ENCODE measurements around the gene SLC10A2. TPM values are rescaled to one million over a fixed set of nuclear protein-coding genes. Genes with fewer than 3 reads are reported as not detected.

Gene SLC10A2
- polyA plus RNA-seq, 3 donors, result not detected

GRCh38 chr13:103099722-103100293 is 33.6 kb upstream of the SLC10A2 start:
- H3K4me3 Mint-ChIP-seq, result no peak overlapping the region
- no peak overlapping the region for H3K4me3 ChIP-seq (replicated peaks in 1 of 3; ENCODE audit: low read depth in 2 of 3, low read length in 3 of 3)
- H3K27ac Mint-ChIP-seq, result no peak overlapping the region
- intact Hi-C loops (cut with micrococcal nuclease), result no loop called here
- H3K27me3 ChIP-seq (ENCODE audit: control insufficient read depth in 2 of 2, insufficient read depth in 2 of 2, low read length in 2 of 2), result no peaks in the 10 kb centered on the region
- H2AFZ ChIP-seq (ENCODE audit: insufficient read depth, low read depth, low read length, poor library complexity, severe bottlenecking), result no peak overlapping the region
- no peaks in the 10 kb centered on the region for H3K4me1 Mint-ChIP-seq
- WGBS (ENCODE audit: insufficient coverage), result 88% methylated on average over 2 of the region's 5 CpGs
- no peaks in the 10 kb centered on the region for H3K4me1 ChIP-seq (ENCODE audit: control insufficient read depth in 1 of 2, insufficient read depth in 2 of 2, low read length in 2 of 2)
- no peaks in the 10 kb centered on the region for H4K20me1 ChIP-seq (ENCODE audit: insufficient read depth, low read length)
- no peaks in the 10 kb centered on the region for H3K36me3 ChIP-seq (replicated peaks in 1 of 2; ENCODE audit: control insufficient read depth in 1 of 2, insufficient read depth in 2 of 2, low read length in 2 of 2)
- H3K79me2 ChIP-seq (ENCODE audit: insufficient read depth, low read length), result no peaks in the 10 kb centered on the region
- no peak overlapping the region for H3K27ac ChIP-seq (ENCODE audit: low read depth in 1 of 2, low read length in 2 of 2)
- H3K9ac ChIP-seq (ENCODE audit: insufficient read depth, low read length, poor library complexity, severe bottlenecking), result no peak overlapping the region
- H3K27me3 Mint-ChIP-seq (ENCODE audit: low read depth in 3 of 3), result peaks cover 0 to 5% (median 1%) of the 10 kb centered on the region in 3 donors
- peaks cover 0 to 3% of the 10 kb centered on the region in 2 donors for H3K9me3 ChIP-seq (replicated peaks in 1 of 2; ENCODE audit: control insufficient read depth in 1 of 2, insufficient read depth in 1 of 2, low read length in 2 of 2)
- H3K9me3 Mint-ChIP-seq, result peaks cover 0 to 9% (median 5%) of the 10 kb centered on the region in 7 donors
- DNase-seq, result no peak
- TF ChIP-seq CTCF (IDR thresholded peaks at IDR 0.05), result no peak
- H3K36me3 Mint-ChIP-seq, result no peaks in the 10 kb centered on the region
- H3K4me2 ChIP-seq (replicated peaks; ENCODE audit: extremely low read depth, low read length, poor library complexity, severe bottlenecking), result no peak overlapping the region

GRCh38 chr13:103098535-103098934 is 32.3 kb upstream of the SLC10A2 start:
- no peak overlapping the region for H3K9ac ChIP-seq (ENCODE audit: insufficient read depth, low read length, poor library complexity, severe bottlenecking)
- no peak for TF ChIP-seq CTCF (IDR thresholded peaks at IDR 0.05)
- intact Hi-C loops (cut with micrococcal nuclease), result no loop called here
- no peaks in the 10 kb centered on the region for H3K36me3 Mint-ChIP-seq
- no peaks in the 10 kb centered on the region for H3K4me1 Mint-ChIP-seq
- H3K36me3 ChIP-seq (replicated peaks in 1 of 2; ENCODE audit: control insufficient read depth in 1 of 2, insufficient read depth in 2 of 2, low read length in 2 of 2), result no peaks in the 10 kb centered on the region
- no peak overlapping the region for H2AFZ ChIP-seq (ENCODE audit: insufficient read depth, low read depth, low read length, poor library complexity, severe bottlenecking)
- peaks cover 0 to 5% (median 1%) of the 10 kb centered on the region in 3 donors for H3K27me3 Mint-ChIP-seq (ENCODE audit: low read depth in 3 of 3)
- no peaks in the 10 kb centered on the region for H3K4me1 ChIP-seq (ENCODE audit: control insufficient read depth in 1 of 2, insufficient read depth in 2 of 2, low read length in 2 of 2)
- no CpG with 5 or more reads among the region's 3 CpGs for WGBS (ENCODE audit: insufficient coverage)
- H3K4me3 ChIP-seq (replicated peaks in 1 of 3; ENCODE audit: low read depth in 2 of 3, low read length in 3 of 3), result no peak overlapping the region
- H4K20me1 ChIP-seq (ENCODE audit: insufficient read depth, low read length), result no peaks in the 10 kb centered on the region
- H3K9me3 ChIP-seq (replicated peaks in 1 of 2; ENCODE audit: control insufficient read depth in 1 of 2, insufficient read depth in 1 of 2, low read length in 2 of 2), result peaks cover 6 to 7% of the 10 kb centered on the region in 2 donors
- H3K79me2 ChIP-seq (ENCODE audit: insufficient read depth, low read length), result no peaks in the 10 kb centered on the region
- no peak overlapping the region for H3K4me3 Mint-ChIP-seq
- H3K27ac ChIP-seq (ENCODE audit: low read depth in 1 of 2, low read length in 2 of 2), result no peak overlapping the region
- H3K27ac Mint-ChIP-seq, result no peak overlapping the region
- no peak overlapping the region for H3K4me2 ChIP-seq (replicated peaks; ENCODE audit: extremely low read depth, low read length, poor library complexity, severe bottlenecking)
- no peak for DNase-seq
- peaks cover 5 to 14% (median 12%) of the 10 kb centered on the region in 7 donors for H3K9me3 Mint-ChIP-seq
- H3K27me3 ChIP-seq (ENCODE audit: control insufficient read depth in 2 of 2, insufficient read depth in 2 of 2, low read length in 2 of 2), result no peaks in the 10 kb centered on the region

Data from CD14-positive monocyte (primary cell).